AG08396 (cell line): ENCODE data around the gene UCK2.
A peak's percentile ranks its signal among the peaks of the same experiment; 100 is the strongest.

Experiments
- DNase-seq: peaks from one replicate; pipeline ENCODE4 v3.0.0; 2012; ENCODE audit warnings: low spot score, mixed read lengths

The UCK2 gene

DNA sequence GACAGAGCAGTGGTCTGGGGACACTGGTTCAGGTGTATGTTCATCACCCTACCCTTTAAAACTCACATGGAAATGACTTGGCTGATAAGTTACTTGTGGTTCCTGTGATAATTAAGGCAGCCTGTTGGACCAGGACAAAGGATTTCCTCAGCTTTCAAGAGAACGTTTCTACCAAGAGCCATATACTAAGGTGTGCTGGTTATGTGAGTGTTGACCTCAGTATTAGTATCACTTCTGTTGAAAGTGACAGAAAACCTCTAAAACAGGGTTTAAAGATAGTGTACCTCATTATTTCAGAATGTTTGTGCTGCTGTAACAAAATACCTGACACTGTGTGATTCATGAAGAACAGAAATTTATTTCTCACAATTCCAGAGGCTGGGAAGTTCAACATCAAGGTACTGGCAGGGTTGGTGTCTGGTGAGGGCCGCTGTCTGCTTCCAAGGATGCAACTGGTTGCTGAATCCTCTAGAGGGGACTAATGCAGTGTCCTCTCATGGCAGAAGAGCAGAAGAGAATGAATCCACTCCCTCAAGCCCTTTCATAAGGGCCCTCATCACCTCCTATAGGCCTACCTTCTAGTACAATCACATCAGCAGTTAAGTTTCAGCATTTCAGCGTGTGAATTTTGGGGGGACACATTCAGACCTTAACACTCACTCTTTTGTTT lies 54.9 kb downstream of the UCK2 start:
- no peak for DNase-seq

DNA sequence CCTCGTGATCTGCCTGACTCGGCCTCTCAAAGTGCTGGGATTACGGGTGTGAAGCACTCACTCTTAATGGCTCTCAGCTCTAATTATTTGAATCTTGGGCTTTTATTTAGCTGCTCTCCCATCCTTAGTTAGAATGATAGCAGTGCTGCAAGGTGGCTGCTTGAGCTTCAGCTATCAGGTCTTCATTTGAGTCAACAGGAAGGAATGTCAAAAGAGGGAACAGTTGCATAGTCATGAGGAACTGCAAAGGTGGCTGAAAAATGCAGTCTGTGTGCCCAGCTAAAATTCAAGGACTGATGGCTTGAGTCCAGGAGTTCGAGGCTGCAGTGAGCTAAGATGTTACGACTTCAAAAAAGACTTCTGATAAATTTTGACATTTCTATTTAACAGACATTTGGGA lies 55.6 kb downstream of the UCK2 start:
- no peak for DNase-seq

DNA sequence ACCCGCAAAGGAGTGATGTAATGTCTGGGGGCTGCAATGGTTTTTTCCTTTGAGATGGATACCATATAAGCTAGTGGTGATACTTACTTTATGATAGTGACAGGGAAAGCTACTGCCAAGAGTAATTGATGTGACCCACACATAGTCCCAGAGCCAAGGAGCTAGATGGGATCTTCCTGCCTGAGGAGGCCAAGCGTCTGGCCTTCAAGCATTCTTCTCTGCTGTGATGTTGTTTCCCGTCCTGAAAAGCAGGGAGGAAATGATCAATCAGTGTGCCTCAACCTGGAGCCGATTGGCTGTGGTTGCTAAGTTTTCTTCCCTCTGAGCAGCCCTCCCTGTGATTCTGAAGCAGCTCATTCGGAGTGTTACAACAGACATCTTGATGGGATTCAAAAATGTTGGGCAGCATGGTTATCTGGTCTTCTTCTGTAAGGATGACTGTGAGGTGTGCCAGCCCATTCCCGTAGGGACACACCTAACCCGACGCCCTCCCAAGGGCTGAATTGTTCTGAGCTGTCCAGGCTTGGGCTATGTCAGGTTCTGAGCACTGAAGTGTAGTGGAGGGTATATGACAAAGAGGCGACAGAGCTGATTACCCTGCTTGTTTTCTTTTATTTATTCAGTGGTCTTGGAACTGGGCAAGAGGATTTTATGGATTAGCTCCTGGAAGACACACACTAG lies 56.7 kb downstream of the UCK2 start:
- DNase-seq: no peak

DNA sequence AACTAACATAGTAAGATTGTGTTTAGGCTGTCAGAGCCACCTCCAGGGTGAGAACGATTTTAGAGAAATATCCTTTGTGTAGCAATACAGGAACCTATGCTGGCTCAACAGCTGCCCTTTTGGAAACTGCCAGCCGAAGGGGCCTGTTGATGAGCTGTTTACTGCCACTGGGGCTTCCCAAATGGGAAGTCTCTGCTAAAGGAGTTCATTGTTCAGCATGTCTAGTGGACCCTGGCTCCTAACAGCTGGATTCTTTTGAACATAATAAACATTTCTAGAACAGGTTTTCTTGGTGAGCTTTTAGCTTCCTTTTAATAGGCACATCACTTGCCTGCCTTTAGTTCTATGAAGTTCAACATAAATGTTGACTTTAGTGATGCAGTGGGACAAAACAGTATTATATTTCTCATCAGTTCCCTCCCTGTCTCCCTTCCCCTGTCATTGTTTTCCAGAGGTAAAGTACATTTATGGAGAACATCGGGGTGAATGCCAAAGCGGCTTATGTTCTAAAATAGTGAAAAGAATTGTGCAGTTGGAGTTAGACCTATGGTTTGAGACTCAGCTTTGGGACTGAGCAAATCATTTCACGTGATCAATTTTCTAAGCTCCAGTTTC lies 57.4 kb downstream of the UCK2 start:
- DNase-seq: no peak

DNA sequence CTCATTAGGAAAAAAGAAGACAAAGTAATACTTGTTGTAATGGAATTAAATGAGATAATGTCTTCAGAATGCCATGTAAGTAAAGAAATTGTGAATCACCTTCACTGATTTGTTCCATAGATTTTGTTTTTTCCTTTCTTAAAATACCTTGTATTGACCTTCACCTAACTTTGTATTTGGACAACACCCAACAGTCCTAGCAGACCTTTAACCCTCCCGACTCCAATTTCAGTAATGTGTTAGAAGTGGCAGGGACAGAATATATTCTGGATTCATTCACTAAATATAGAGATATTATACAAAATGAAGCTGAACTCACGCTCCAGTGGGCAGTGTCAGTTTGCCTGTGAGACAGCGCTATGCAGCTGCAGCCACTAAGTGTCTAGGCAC lies 57.9 kb downstream of the UCK2 start:
- no peak for DNase-seq

DNA sequence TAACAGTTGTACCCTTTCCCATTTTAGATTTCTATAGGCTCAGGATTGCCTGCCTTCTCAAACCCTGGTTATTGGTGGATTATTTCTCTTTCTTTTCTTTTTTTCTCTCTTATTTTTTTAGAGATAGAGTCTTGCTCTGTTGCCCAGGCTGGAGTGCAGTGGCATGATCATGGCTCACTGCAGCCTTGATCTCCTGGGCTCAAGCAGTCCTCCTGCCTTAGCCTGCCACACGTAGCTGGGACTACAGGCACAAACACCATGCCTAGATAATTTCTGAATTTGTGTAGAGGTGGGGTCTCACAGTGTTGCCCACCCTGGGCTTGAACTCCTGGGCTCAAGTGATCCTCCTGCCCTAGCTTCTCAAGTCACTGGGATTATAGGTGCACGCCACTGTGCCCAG lies 58.8 kb downstream of the UCK2 start:
- DNase-seq: no peak

DNA sequence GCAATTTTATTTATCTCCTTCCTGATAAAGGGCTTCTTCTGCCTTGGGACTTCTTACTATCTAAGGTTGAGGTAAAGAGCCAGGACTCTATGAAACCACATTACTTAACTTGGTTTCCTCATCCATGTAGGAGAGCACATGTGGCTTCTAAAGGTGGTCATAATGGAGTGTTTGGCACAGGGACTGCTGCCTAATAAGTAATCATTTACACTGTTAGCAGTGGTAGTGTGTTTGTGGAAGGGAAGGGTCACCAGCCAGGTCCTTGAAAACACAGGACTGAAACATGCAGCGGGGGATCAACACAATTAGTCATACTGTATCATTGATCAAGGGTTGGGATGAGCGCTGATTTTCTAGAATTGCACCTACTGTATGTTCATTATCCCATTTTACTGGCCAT lies 59.6 kb downstream of the UCK2 start:
- no peak for DNase-seq

DNA sequence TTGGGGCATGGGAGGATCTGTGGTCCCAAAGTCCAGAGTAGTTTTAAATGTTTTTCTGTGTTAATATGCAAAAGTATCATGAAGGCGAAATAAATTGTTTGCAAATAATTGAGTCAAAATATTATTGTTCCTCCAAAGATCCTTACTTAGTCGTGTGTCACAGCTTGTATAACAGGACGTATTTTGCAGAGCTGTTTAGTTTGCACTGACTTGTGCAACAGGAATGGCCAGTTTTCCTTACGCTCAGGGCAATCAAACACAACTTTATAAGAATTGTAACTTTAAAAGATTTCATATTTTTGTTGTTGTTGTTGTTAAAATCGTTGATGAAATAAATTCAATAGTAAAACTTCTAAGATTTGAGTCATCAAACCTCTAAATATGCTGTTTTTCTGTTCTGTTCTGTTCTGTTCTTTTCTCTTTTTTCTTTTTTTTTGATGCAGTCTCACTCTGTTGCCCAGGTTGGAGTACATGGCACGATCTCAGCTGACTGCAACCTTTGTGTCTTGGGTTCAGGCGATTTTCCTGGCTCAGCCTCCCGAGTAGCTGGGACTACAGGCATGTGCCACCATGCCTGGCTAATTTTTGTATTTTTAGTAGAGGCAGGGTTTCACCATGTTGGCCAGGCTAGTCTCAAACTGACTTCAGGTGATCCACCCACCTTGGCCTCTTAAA lies 60.6 kb downstream of the UCK2 start:
- no peak for DNase-seq

DNA sequence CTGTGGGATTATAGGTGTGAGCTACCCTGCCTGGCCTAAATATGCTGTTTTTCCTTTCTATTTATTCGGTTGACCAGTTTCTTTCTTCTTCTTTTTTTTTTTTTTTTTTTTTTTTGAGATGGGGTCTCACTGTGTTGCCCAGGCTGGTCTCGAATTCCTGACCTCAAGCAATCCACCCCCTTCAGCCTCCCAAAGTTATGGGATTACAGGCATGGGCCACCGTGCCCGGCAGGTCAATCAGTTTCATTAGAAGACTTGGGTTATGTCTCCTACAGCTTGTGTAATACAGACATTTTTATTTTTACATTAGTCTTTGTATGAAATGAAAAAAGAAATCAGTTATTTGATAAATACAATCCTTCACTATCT lies 61.1 kb downstream of the UCK2 start:
- no peak for DNase-seq

DNA sequence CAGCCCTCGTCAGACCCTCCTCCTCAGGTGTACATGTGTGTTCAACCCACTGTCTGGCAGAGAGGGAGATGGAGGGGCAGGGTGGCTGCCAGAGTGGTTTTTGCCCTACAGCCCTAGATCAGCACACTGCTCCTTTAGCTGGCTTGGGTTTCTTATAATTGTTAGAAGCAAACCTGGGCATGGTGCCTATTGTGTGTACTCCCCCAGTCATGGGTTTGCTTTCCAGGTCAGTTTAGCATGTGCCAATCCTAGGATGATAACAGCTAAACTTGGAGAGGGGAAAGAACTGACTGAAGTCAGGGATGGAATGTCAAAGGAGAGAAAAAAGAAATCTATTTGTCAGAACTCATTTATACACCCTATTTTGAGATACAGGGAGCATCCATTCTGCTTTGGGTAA lies 63.3 kb downstream of the UCK2 start:
- no peak for DNase-seq

DNA sequence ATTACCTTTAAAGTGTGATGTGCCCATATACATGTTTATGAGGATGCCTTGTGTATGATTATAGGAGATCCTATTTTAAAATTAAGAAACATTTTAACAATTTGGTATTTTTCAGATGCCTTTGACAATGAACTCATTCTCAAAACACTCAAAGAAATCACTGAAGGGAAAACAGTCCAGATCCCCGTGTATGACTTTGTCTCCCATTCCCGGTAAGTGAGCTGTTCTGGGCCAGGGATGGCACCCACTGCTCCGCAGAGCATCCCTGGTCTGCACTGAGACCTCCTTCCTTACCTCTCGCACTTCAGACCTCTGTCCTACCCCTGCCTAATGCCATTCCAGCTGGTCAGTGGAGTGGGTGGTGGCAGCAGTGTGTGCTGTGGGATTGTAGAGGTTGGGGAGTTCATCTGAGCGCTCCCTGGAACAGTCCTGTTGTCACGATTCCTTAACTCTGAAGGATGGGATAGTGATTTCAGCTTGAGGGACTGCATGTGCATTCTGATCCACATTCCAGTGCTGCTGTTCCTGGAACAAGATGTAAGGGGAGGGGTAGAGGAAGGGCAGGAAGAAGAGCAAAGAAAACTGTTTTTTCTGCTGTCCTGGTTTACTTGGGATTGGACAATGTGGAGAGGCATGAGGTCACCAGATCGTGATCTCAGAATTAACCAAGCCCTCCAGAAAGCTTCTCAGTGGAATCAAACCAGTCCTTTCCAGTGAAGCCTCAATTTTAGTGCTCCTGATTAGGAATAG lies 63.9 kb downstream of the UCK2 start:
- no peak for DNase-seq

DNA sequence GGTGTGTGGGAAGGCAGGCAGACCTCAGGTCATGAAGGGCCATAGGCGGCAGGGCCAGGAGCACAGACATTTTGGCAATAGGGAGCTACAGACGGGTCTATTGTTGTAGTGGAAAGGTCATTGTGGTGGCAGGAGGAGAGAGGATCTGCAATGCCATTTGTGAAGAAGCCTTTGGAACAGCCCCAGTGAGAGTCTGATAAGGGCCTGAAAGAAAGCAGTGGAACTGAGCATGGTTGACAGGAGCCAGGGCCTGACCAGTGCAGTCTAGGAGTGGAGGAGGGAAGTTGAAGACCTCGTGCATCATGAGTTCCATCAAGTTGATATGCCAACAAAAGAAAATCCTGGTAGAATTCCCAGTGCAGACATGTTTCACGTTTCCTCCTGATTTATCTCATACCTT lies 65.5 kb downstream of the UCK2 start:
- no peak for DNase-seq

DNA sequence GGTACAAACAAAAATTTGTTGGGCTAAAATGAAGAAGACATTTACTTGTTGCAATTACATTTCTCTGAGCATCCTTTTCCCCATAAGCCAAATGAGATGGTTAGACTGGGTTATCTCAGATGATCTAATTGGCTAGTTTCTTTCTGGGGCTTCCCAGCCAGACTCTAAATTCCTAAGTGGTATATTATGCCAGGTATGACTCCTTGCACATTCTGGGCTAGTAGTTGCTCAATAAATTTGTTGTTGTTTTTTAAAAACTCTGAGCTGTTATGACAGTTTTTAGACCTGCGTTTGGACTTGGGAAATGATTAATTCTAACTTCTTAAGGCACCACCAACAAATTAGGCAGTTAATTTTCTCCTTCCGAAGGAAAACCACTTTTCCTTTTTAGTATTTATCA lies 66.1 kb downstream of the UCK2 start:
- no peak for DNase-seq

DNA sequence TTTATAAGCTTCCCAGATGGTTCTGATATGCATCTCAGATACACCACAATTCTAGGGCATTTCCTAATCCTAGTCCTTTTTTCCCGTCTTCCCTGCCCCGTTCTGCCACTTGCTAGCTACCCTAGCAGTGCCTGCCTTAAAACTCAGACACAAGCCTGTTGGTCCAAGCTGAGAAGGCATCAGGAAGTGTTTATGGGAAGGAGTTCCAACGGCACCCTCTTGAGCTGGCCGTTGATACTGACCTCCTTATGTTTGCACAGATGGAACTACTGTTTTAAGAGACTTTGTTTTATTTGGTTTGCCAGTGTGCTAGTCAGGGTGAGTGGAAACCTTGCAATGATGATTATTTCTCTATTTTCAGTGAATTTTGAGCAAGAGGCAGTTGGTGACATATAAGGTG lies 67.2 kb downstream of the UCK2 start:
- no peak for DNase-seq

DNA sequence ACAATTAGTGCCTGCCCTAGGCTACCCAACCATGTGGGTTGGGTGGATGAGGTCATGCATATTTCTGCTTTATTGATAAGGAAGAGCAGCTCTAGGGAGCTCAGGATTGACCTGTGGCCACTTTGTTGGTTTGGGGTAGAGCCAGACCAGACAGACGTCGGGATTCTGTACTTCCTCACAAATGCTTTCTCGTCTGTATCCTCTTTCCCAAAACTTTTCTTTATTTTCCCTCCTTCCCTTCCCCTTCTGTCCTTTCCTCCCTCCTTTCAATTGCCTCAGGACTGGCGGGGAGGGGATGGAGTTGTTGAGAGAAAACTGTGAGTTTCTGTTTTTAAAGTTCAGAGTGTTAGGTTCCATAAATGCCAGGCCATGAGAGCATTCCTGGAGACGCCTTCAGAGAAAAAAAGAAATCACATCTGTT lies 68.0 kb downstream of the UCK2 start:
- DNase-seq: no peak

DNA sequence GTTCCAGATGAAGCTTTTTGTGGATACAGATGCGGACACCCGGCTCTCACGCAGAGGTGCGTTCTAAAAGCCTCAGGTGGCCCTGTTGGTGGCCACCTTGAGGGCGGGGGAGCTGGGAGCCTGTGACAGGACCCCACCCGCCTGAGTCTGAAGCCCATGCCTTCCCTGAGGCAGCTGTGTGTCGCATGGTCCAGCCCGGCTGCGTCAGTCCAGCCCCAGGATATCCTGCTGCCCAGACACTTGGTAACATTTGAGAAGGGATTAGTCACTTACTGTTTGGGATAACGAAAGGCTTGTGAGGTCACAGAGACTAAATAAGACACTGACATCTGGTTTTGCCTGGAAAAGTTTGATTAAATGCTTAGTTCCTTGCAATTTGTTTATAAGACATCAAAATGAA lies 68.9 kb downstream of the UCK2 start:
- DNase-seq: peak; percentile 83

DNA sequence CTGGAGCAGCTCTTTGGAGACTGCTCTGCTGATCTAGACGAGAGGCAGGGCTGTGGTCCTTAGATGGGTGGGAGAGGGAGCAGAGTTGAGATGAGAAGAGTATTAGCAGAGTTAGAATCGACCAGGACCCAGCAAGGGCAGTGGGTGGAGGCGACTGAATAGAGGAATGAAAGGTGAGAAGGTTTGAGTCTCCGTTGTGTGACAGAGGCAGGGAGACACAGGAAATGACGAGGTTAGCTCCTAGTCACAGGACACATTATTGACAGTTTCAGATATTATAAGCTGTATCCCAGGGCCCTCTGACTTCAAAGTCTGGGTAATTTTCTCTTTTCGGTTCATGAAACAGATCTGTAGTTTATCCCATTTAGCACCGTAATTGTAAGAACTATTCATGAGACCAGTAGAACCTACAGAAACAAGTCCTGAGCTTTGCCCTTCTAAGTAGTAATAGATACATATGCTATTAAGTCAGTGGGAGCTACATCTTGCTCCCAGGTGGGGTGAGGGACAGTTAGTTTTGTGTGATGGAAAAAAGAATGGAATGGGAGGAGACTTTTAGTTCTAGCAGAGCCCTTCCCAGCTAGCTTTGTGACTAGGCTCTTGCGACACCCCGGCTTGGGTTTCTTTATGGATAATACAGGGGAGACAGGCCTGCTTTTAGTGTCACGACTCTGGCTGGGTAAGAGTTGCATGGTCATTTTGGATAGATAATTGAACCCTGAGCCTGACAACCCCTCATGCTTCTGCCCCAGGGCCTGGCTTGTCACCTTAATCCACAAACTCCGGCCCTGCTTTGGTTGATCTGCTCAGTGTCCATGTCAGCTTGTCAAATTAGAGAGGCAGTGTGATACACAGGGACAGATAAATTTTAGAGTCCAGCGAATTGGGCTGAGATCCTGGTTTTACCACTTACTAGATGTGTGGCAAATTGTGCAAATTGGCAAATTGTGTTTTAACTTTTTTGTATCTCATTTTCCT lies 70.2 kb downstream of the UCK2 start:
- peak; percentile 36 for DNase-seq

DNA sequence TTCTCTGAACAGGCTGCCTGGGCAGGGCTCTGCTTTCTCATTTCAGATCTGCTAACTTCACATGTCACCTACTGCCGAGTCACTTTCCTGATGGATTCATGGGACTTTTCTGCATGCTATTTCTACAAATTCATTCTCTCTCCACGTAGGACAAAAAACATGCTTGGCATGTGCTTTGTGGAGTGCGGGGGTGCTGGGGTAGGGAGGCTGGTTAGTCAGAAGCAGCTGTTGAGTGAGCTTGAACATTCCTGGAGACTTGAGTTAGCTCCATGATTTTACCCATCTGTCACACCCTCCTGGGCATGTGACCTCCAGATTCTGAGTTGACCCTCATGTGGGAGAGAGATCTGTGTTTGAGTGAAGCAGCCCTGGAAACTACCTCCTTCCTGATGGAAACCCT lies 71.4 kb downstream of the UCK2 start:
- peak; percentile 91 for DNase-seq

DNA sequence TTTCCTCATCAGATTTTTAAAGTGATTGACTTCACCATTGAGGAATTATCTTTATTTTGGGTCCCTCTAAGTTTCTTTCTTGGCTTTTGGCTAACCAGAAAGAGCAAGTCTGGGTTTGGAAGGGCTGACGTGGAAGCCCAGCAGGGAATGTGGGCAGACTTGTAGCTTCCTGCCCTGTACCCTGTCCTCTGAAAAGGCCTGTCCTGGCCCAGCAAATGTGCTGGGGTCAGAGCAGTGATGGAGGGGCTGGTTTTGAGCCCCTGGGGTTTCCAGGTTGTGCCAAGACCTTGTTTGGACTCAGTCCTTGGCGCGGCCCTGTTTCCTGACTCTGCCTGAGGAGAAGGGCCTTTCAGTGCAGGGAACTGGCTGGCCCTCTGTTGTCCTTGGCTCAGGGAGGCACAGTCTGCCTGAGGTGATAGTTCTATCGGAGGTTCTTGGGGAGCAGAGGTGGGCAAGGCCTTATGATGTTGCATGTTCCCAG lies 72.1 kb downstream of the UCK2 start:
- DNase-seq: no peak

DNA sequence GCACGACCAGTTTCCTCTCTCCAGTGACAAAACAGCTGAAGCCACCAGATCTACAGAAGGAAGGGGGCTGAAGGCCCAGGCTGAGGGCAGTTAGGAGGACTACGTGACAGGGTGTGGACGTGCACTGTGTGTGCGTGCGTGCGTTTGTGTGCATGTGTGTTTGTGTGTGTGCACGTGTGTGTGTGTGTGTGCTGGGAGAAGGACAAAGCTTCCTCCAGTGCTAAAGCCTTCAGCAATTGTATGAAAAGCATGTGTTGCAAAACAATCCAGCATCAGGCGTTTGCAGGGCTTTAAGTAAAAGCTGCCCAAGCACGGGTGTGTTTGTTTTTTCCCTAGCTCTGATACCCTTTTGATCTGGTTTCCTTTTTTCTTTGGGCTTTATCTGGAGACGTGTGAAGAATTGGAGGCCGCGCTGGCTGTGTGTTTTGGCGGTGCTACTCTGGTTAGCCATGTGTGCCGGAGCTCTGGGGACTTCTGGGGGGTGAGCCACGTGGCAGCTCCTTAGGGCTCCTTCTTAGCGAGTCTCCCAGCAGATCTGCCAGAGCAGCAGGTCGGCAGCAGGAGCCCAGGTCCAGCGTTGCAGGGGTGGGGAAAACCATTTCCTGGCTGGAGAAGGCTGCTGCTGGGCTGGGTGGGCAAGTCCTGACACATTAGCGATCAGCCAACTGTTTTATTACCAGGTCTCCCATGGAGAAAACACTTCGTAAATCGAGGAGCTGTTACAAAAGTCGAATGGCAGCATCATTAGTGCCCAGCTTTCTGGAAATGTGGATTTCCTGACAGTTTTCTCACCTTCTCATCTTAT lies 73.4 kb downstream of the UCK2 start:
- DNase-seq: no peak
